Esophagus muscularis mucosa (tissue), 4 donors: Measurements from ENCODE around the gene TASOR.

Experiments used
- EP300 ChIP-seq: sonication (generic); formaldehyde crosslinking; IDR thresholded peaks from one replicate; pipeline ENCODE4 v1.6.1; 2017; ENCODE audit warnings: antibody characterized with exemption
- POLR2A ChIP-seq: fragments of 450-650 bp; IDR thresholded peaks from one replicate; pipeline ENCODE4 v1.6.1; 2017; ENCODE audit warnings: antibody characterized with exemption, moderate library complexity, mild to moderate bottlenecking, low read depth
- TF ChIP-seq, protein P1 (sequence below), 3 experiments: fragments of 200-600 bp in 2 of 3; fragments of 450-650 bp in 1 of 3; sonication (generic) in 2 of 3; IDR thresholded peaks; one replicate each; pipeline ENCODE4 v1.5.1; 2017 to 2019; ENCODE audit warnings: antibody characterized with exemption in 3 of 3, mild to moderate bottlenecking in 2 of 3, moderate library complexity in 1 of 3

DNA sequence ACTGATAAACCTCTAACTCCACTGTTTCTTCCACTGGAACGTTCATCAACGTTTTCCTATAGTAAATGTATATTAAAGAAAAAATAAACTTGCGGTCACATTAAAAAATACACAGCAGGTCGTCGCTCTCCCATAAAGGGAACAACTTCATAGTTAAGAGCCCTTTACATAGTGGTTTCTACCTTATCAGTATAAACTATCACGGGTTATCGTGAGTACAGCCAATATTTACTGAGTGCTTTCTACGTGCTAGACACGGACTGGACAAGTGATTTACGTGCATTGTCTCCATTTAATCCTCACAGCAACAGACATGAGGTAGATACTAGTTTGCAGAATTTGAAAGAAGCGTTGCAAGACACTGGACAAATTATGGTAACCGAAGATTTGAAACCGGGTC lies 964 bp upstream of the TASOR start:
- TF ChIP-seq, protein P1, sequence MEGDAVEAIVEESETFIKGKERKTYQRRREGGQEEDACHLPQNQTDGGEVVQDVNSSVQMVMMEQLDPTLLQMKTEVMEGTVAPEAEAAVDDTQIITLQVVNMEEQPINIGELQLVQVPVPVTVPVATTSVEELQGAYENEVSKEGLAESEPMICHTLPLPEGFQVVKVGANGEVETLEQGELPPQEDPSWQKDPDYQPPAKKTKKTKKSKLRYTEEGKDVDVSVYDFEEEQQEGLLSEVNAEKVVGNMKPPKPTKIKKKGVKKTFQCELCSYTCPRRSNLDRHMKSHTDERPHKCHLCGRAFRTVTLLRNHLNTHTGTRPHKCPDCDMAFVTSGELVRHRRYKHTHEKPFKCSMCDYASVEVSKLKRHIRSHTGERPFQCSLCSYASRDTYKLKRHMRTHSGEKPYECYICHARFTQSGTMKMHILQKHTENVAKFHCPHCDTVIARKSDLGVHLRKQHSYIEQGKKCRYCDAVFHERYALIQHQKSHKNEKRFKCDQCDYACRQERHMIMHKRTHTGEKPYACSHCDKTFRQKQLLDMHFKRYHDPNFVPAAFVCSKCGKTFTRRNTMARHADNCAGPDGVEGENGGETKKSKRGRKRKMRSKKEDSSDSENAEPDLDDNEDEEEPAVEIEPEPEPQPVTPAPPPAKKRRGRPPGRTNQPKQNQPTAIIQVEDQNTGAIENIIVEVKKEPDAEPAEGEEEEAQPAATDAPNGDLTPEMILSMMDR (IDR thresholded peaks at IDR 0.05), result no peak
- no peak for TF ChIP-seq POLR2A
- no peak for TF ChIP-seq EP300
